Suppressor macrophage treated with lipopolysaccharide for 1 hour (primary cell): ENCODE measurements around the gene ADAMTS6.
A peak's percentile ranks its signal among the peaks of the same experiment; 100 is the strongest.

Source experiments
- DNase-seq, 3 donors: peaks; one replicate each; pipeline ENCODE4 v3.0.0-alpha.2; 2020 to 2022

The ADAMTS6 gene

DNA sequence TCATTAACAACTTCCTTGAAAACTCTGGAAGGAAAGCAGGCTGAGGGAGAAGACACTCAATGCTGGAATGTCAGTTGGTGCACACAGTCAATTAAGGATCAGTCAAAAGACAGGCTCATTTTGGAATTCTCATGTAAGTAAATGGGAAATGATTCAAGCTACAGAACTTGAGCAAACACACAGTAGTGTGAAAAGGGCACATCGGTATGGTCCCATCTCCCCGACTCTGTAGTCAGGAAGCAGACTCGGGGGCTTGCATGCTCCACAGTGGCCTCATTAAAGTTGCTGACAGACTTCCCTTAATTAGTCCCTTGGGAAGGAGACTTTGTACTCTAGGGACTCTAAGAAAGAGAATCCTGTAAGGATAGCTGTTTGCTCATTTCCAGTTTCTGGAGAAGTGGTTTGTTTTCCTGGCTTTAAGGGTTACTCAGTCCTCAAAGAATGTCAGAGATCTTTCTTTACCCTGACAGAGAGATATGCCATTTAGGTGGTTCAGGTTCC is 339.2 kb downstream of the ADAMTS6 start:
- no peak for DNase-seq

DNA sequence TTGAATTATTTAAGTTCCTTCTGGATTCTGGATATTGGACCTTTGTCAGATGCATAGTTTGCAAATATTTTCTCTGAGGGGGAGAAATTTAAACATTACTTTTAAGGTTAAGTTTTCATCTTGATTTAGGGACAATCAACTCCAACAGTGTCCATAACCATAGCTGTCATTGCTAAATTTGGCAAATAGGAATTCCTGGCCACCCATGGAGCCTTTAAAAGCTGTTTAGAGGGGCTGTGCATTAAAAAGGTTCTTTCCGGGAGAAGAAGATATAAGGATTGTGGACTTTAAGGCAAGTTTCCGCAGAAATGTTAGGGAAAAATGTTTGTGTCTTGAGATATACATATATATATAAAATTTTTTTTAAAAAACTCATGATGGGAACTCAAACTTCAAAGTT is 339.7 kb downstream of the ADAMTS6 start:
- no peak for DNase-seq

DNA sequence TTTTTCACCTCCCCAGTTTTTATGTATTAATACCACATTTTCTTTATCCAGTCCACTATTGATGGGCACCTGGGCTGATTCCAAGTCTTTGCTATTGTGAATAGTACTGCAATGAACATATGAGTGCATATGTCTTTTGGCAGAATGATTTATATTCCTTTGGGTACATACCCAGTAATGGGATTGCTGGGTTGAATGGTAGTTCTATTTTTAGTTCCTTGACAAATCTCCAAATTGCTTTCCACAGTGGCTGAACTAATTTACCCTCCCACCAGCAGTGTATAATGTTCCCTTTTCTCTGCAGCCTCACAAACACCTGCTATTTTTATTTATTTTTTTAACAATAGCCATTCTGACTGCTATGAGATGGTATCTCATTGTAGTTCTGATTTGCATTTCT is 340.2 kb downstream of the ADAMTS6 start:
- DNase-seq = no peak

DNA sequence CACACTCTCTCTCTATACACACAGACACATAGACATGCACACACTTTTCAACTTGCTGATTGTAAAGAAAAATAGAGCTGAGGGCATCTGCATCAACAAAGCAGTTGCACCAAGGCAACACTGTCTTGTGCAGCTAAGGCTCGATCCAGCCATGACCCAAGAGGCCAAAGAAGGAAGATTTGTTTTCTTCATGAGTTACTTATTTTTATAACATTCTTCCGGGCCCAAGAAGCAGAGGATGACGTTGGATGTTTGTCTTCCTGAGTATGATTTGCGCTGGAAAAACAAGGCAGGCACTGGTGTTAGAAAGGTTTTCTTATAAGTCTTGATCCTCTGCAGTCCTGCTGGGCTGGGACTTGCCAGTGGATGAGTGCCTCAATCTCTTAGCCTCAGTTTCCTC is 344.1 kb downstream of the ADAMTS6 start:
- DNase-seq = no peak

DNA sequence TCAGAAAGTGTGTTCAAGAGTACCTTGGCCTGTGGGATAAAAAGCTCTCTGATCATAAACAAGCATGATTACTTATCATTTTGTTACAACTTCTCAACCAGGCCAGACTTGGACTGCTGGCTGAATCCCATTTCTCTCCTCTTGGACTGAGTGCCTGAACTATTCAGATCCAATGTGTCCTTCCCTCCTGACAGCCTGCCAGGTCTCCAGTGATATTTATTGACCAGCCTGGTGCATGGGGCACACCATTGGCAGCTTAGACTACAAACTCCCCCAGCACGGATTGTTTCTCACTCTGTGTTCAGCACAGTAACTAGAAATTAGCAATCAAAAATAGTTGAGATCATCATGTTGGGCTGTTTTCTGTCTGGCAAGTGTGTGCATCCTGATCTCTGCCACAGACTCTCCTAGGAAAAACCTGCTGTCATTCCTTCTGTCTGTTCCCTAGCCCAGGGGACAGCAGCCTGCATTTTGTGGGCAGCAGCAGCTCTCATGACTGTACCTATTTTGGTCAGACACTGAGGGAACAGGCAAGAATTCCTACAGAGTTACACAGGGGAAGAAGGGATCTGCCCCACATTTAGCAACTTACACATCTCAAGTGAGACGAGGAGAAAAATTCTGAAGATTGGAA is 348.1 kb downstream of the ADAMTS6 start:
- DNase-seq = no peak

DNA sequence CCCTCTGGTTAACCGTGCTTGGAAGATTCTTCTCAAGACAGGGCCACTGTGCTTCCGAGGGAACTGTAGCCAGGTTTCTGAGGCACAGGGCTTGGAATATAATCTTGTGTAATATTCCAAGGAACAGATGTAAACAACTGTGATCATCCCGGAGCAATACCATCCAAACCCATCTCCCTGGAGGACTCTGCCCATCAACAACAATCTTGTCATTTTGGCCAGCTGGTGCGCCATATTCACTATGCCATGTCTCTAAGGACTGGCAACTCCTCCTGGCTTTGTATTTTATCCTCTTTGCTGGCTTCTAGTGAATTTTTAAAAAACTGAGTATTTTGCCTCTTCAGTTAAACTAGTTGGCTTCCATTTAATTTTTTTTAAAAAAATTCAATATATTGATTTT is 349.3 kb downstream of the ADAMTS6 start:
- no peak for DNase-seq

DNA sequence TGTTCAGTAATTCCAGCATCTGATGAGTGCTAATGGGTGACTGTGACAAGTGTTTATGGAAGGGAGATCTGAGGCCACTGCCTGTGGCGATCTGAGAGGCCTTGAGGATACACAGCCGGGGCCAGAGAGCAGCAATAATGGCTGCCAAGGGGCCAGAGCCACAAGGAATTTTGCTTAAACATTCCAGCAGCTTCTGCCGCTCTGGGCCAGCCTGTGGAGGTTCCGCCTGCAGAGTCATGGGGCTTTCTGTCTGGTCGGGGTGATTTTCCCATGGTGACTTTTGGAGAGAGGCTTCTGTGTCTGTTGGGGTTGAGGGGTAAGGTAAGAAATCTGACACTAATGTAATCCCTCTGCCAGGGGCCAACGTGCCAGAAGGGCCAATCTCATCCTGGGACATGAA is 353.5 kb downstream of the ADAMTS6 start:
- no peak for DNase-seq

DNA sequence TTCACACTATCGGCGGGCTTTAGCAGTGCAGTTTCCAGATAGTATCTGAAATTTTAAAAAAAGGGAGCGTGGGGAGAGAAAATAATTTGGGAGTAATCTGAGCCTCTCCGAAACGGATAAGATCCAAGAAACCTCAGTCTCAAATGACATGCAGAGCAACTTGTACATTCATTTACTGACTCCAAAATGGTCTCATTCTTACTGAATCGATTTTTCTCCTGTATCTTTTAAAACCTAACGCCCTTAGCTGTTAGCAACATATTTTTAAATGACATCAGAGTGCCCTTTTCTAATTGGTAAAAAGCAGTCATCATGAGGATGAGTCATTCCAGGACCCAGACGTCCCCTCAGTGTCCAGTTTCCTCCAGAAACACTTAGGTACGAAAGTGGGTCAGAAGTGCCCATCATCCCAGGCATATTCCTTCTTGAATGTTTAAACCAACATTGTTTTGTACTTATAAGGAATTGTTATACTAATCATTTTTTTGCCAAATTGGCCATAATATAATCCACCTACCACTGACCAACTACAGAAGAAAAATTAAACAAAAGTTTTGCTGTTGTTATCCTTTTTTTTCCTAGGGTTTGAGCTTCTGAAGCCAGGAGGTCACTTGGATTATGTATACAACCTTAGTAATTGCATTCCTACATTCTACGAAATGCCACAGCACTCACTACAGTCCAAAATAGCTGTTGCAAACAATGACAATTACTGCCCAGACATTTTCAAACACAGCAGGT is 354.4 kb downstream of the ADAMTS6 start:
- DNase-seq = no peak

DNA sequence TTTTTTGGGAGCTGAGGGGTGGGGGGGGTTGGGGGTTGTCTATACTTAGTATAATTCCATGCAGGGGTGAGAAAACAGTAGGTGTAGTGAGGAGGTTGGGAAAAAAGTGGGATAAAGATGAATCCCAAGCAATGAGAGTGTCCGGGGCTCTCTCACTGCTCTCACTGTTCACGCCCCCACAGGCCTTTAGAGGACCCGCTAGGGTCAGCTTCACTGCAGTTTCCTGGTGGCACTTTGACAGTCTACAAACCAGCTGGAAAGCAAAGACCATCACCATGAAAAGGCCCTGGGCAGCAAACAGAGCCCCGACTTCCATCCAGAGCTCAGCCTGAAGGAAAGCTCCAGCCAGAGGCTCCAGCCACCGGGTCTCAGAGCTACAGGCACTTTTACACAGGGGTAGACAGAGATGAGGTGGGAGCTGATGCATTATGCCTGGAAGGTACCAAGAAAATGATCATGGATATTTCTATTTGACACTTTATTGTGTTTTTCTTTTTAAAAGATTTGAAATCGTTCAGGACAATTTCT is 355.1 kb downstream of the ADAMTS6 start:
- no peak for DNase-seq

DNA sequence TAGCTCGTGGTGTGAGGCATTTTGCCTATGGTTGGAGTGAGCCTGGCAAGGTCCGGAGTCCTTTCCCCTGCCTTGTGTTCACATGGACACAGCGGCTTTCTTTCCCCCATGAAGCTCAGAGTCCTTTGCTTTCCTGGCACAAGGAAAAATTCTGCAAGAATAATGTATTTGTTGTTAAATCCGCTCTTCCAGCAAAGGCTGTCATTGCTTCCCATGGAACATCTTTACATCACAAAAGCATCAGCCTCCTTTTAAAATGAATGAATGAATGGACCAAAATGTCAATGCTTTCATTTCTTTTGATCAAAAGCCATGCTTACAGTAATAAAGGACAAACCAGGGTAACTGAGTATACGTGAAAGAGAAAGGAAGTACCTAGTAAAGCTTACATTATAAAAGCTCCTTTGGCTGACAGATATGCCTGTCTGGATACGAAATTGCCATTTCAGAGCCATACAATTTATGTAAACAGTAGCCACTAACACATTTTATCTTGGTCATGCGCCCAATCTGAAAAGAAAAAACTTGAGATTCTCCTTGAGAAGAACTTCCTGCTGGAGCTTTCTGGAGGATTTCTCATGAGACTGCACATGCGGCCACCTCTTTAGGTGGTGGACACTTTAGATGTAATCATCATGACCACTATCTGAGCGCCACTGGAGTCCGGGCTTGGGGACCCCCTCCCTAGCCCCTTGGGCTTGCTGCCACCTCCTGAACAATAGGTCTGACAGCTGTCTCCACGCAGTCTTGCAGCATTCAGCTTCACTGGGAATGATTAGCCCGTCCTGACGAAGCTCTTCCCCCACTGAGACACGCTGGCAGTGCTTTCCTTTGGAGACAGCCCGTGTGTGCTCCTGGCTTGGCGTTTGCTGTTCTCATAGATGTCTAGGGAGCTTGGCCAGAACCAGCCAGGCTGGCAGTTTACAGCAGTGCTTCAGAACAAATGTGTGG is 355.9 kb downstream of the ADAMTS6 start:
- DNase-seq = no peak

DNA sequence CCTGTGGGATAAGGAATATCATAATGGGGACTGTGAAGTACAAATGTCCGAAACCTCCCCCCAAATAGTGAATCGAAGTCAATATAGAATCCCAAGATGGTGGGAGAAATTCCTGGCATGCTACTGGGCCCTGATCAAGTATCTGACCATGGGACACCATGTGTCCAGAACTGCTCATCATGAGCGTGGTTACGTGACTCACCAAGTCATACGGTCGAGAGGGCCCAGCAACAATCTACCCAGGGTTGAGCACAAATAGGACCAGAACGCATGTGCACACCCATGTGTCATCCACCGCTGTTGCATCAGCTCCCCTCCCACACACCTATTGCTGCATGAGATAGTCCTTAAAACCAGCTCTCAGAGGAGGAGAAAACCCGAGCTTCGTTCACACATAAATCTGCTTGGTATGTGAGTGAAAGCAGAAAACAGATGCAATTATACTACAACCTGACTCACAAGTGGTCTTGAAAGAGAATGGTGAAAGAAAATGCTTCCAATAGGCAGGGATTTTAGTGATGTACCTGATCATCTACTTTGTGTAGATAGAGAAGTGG is 359.8 kb downstream of the ADAMTS6 start:
- peak; percentile 67 to 76 (median 73) for DNase-seq

DNA sequence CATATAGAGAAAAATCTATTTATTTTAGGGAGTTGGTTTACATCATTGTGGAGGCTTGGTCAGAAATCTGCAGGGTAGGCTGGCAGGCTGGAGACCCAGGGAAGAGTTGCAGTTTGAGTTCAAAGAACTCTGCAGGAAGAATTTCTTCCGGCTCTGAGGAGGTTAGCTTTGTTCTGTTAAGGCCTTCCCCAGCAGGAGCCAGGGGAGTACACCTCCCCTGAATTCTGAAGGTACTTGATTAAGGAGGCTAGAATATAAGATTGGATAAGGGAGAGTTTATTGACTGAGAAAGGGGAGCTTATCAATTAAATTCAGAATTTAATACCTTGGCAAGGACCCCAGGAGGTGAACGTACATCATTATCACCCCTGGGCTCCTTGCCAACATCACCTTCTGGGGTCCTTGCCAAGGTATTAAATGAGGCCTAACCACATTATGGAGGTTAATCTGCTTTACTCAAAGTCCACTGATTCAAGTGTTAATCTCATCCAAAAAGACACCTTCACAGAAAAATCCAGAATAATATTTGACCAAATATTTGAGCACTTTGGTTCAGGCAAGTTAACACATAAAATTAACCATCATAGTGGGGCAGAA is 361.3 kb downstream of the ADAMTS6 start:
- no peak for DNase-seq

DNA sequence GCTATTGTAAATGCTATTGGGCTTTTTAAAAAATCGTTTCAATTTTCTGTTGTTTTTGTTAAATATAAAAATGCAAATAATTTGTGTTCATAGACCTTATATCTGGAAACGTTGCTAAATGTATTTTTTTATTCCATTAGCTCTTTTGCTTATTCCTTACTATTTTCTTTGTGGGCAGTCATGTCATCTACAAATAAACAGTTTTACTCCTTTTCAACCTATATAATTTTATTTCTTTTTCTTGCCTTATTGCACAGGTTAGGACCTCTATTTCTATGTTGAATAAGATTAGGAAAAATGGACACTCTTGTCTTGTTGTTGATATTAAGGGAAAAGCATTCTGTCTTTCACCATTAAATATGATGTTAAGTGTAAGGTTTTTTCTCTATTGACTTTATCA is 364.2 kb downstream of the ADAMTS6 start:
- no peak for DNase-seq

DNA sequence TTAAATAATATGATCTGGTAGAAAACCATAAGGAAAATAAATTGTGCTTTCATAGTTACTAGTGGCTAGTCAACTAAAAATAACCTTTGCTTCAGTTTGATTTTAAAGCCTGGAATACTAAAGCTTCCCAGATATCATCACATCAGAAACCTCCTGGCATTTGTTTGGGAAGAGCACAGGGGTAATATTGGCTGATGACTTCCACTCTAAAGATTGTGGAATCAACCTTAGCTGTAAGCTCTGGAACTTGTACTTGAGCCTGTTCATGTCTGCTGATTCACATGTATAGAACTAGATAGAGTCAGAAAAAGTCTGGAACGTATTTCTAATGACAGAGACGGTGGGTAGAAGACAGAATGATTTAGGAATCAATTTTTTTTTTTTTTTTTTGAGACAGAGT is 367.9 kb downstream of the ADAMTS6 start:
- no peak for DNase-seq

DNA sequence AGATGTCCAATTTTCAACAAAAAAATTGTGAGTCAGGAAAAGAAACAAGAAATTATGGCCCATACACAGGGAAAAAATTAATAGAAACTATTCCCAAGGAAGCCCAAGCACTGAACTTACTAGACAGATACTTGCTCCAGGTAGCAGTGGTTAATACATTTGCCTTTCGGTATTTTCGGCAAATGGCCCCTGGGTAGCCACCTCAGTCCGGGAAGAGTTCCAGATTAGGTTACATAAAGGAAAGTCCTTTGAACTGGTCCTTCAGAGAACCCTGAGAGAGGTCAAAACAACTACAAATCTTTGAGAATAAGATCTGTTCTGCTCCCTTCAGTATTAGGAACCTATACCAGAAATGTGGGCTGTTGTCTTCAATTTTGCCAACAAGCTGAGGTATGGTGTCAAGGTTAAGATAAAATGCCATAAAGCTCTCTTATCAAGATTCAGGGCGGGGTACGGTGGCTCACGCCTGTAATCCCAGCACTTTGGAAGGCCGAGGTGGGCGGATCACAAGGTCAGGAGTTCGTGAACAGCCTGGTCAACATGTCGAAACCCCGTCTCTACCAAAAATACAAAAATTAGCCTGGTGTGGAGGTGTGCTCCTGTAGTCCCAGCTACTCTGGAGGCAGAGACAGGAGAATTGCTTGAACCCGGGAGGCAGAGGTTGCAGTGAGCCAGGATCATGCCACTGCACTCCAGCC is 369.6 kb downstream of the ADAMTS6 start:
- no peak for DNase-seq

DNA sequence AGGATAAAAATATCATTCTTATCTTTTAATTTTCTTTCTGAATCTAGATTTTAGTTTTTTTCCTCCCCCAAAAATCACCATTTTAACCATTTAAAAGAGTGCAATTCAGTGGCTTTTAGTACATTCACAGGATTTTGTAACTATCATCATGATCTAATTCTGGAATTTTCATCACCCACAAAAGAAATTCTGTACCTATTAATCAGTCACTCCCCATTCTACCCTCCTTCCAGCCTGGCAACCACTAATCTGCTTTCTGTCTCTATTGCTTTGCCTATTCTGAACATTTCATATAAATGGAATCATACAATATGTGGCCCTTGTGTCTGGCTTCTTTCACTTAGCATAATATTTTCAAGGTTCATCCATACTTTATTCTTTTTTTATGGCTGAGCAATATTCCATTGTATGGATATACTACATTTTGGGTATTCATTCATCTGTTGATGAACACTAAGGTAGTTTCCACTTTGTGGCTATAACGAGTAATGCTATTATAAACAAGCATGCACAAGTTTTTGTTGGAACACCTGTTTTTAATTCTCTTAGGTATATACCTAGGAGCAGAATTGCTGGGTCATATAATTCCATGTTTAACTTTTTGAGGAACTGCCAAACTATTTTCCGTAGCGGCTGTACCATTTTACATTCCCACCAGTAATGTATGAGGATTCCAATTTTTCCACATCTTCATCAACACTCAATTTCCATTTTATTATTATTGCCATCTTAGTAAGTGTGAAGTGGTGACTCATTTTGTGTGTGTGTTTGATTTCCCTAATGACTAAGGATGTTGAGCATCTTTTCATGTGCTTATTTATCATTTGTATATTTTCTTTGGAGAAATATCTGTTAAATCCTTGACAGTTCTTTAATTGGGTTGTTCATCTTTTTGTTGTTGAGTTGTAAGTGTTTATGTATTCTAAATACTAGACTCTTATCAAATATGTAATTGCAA is 372.7 kb downstream of the ADAMTS6 start:
- peak in 2 of 3 donors; percentile 35 to 45 for DNase-seq

DNA sequence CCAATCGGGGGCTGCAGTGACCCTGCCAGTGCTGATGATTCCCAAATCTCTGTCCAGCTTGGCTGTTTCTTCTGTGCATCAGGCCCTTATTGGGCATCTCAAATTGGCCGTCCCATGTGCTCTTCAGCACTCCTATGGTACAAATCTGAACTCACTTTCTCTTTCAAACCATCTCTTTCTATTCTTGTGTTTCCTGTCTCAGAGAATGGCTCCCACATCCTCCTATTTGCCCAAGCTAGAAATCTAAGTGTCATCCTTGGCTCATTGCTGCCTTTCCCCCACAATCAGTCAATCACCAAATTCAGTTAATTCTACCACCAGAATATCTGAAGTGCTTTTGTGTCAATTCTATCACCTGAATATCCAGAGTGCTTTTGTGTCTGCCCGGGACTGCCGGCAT is 376.4 kb downstream of the ADAMTS6 start:
- no peak for DNase-seq

DNA sequence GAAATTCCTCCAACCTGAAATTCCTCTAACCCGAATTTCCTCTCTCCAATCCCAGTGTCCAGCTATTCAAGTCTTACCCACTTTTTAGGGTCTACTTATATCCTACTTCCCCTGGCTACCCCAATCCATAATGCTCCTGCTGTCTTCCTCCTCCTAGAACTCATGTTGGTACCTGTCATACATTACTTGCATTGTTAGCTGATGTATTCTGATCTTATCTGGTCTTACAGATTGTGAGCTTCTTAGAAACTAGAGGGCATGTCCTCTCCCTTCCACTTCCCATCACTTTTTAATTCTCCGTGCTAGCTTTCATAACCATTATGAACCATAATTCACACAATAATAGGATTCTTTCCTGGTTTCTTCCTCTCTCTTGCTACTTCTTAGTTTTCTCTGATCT is 376.9 kb downstream of the ADAMTS6 start:
- no peak for DNase-seq

DNA sequence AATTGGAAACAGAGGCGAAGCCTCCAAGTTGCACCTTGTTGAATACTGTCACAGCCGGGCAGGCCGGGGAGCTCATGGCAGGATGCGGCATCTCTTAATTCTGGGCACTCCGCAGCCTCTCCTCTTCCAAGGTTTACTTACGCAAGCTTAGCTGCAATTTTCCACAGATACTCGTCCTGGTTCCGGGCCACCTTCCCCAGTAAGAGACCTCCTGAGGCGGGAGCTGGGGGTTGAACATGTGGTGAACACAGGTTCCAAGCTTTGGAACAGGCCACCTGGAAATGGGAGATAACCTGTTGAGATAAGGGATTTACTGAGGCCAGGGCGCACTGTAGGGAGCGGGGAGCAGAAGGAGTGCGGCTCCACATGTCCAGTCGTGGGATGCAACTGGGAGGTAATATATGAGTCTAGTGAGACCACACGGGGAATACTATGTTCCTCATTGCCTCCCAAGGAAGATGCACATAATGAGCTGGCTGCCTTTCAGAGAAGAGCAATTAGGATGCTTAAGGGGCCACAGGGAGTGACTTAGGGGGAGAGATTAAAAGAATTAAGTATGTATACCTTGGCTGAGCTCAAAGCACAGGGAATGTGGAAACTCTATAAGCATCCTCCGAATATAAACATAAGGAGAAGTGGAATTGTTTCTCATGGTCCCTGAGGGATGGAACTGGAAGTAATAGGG is 377.8 kb downstream of the ADAMTS6 start:
- DNase-seq = no peak
